MM.1S (cell line): ENCODE measurements around the gene SLC39A3.

Experiments
- DNase-seq: peaks from one replicate; pipeline ENCODE4 v3.0.0-alpha.2; 2015
- H2AFZ ChIP-seq: fragments of 300-600 bp; sonication (generic); 2 replicates; pipeline ENCODE4 v1.6.0; 2016; ENCODE audit warnings: antibody characterized with exemption, low read length
- H3F3A ChIP-seq: fragments of 300-600 bp; sonication (generic); 2 replicates; pipeline ENCODE4 v1.6.1; 2016; ENCODE audit warnings: mild to moderate bottlenecking, antibody characterized with exemption, low read length, moderate library complexity, mixed read lengths; ENCODE audit not compliant: insufficient read depth
- H3K27ac ChIP-seq: fragments of 300-600 bp; sonication (generic); 2 replicates; pipeline ENCODE4 v1.5.1; 2016; ENCODE audit warnings: mild to moderate bottlenecking, low read length
- H3K27me3 ChIP-seq: fragments of 300-600 bp; sonication (generic); replicated peaks from 2 replicates; pipeline ENCODE4 v1.6.0; 2016; ENCODE audit warnings: low read length; ENCODE audit not compliant: insufficient read depth
- H3K36me3 ChIP-seq: fragments of 300-600 bp; sonication (generic); replicated peaks from 2 replicates; pipeline ENCODE4 v1.6.1; 2016; ENCODE audit warnings: mild to moderate bottlenecking, low read length, mixed read lengths; ENCODE audit not compliant: insufficient read depth
- H3K4me1 ChIP-seq: fragments of 300-600 bp; sonication (generic); 2 replicates; pipeline ENCODE4 v1.6.1; 2016; ENCODE audit warnings: low read length, mixed read lengths
- H3K4me2 ChIP-seq: fragments of 300-600 bp; sonication (generic); 2 replicates; pipeline ENCODE4 v1.6.0; 2016; ENCODE audit warnings: low read depth, low read length
- H3K4me3 ChIP-seq: fragments of 300-600 bp; sonication (generic); 2 replicates; pipeline ENCODE4 v1.5.1; 2016; ENCODE audit warnings: low read length, mixed read lengths
- H3K79me2 ChIP-seq: fragments of 300-600 bp; sonication (generic); 2 replicates; pipeline ENCODE4 v1.6.1; 2016; ENCODE audit warnings: mixed run types, low read length, mixed read lengths
- H3K9ac ChIP-seq: fragments of 300-600 bp; sonication (generic); 2 replicates; pipeline ENCODE4 v1.6.1; 2016; ENCODE audit warnings: low read length, mixed read lengths
- H3K9me2 ChIP-seq: fragments of 300-600 bp; sonication (generic); replicated peaks from 2 replicates; pipeline ENCODE4 v1.6.1; 2016; ENCODE audit warnings: mild to moderate bottlenecking, low read length, mixed read lengths; ENCODE audit not compliant: insufficient read depth
- H3K9me3 ChIP-seq: fragments of 300-600 bp; sonication (generic); replicated peaks from 2 replicates; pipeline ENCODE4 v1.6.1; 2016; ENCODE audit warnings: mild to moderate bottlenecking, low read length, mixed read lengths; ENCODE audit not compliant: insufficient read depth
- H4K20me1 ChIP-seq: fragments of 300-600 bp; sonication (generic); 2 replicates; pipeline ENCODE4 v1.6.1; 2016; ENCODE audit warnings: mild to moderate bottlenecking, low read length, moderate library complexity, mixed read lengths; ENCODE audit not compliant: insufficient read depth
- EZH2 ChIP-seq: fragments of 300-600 bp; sonication (generic); optimal IDR thresholded peaks from 2 replicates; pipeline ENCODE3; 2017; ENCODE audit warnings: low read depth, mild to moderate bottlenecking, antibody characterized with exemption, low read length, mixed read lengths
- EZH2phosphoT487 ChIP-seq: fragments of 300-600 bp; sonication (generic); IDR thresholded peaks from 2 replicates; pipeline ENCODE4 v1.6.1; 2018; ENCODE audit warnings: antibody characterized with exemption, low read length
- TF ChIP-seq, protein P1 (sequence below): fragments of 300-600 bp; sonication (generic); IDR thresholded peaks from 2 replicates; pipeline ENCODE4 v1.5.1; 2016; ENCODE audit warnings: antibody characterized with exemption, low read length, mixed read lengths

The SLC39A3 gene

DNA sequence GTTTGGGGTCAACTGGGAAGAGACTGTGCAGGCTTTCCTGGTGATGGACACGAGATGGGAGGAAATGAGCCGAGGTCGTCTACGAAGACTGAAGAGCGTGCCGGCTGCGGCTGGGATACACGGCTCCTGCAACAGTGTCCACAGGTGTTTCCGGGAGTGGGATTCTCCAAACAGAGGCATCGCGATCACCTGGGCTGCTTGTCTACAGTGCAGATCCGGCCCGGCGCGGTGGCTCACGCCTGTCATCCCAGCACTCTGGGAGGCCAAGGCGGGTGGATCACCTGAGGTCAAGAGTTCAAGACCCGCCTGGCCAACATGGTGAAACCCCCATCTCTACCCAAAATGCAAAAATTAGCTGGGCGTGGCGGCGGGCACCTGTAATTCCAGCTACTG lies 11.6 kb upstream of the SLC39A3 start:
- H3K36me3 ChIP-seq: no peaks in the 10 kb centered on the region
- no peak overlapping the region for H3K4me3 ChIP-seq
- H3K27ac ChIP-seq: no peak overlapping the region
- TF ChIP-seq EZH2phosphoT487 (no peak), EZH2 (no peak)
- TF ChIP-seq, protein P1, sequence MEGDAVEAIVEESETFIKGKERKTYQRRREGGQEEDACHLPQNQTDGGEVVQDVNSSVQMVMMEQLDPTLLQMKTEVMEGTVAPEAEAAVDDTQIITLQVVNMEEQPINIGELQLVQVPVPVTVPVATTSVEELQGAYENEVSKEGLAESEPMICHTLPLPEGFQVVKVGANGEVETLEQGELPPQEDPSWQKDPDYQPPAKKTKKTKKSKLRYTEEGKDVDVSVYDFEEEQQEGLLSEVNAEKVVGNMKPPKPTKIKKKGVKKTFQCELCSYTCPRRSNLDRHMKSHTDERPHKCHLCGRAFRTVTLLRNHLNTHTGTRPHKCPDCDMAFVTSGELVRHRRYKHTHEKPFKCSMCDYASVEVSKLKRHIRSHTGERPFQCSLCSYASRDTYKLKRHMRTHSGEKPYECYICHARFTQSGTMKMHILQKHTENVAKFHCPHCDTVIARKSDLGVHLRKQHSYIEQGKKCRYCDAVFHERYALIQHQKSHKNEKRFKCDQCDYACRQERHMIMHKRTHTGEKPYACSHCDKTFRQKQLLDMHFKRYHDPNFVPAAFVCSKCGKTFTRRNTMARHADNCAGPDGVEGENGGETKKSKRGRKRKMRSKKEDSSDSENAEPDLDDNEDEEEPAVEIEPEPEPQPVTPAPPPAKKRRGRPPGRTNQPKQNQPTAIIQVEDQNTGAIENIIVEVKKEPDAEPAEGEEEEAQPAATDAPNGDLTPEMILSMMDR: no peak
- no peaks in the 10 kb centered on the region for H3F3A ChIP-seq
- H3K4me1 ChIP-seq: peaks cover 7% of the 10 kb centered on the region
- H2AFZ ChIP-seq: no peak overlapping the region
- DNase-seq: no peak
- no peaks in the 10 kb centered on the region for H3K79me2 ChIP-seq
- H3K9ac ChIP-seq: no peak overlapping the region
- no peaks in the 10 kb centered on the region for H3K9me3 ChIP-seq
- no peaks in the 10 kb centered on the region for H4K20me1 ChIP-seq
- H3K9me2 ChIP-seq: no peaks in the 10 kb centered on the region
- no peaks in the 10 kb centered on the region for H3K27me3 ChIP-seq
- H3K4me2 ChIP-seq: no peak overlapping the region

DNA sequence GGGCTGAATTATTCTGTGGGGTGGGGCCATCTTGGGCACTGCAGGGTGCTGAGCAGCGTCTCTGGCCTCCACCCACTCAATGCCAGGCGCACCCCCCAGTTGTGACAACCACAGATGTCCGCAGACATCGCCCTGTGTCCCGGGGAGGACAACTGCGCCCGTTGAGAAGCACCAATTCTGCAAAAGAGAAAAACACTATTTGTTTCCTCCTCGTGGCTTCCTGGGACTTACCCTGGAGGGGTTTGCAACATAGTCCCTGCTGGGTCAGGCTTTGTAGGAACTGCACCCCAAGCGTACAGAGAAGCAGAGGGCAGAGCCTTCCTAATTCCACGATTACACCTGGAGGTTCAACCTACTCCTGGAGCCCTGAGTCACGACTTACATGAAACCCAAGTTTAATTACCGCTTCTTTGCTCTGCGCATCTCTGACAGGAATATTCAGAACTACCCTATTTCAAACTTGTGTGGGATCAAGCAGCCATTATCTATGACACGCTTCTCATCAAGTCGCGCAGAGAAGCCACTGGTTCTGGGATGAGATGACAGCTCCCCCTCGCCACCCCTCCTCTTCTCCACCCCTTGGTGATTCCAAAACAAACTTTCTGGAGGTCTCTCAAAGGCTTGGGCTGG lies 11.1 kb upstream of the SLC39A3 start:
- no peaks in the 10 kb centered on the region for H3K9me2 ChIP-seq
- H3K9me3 ChIP-seq: no peaks in the 10 kb centered on the region
- no peaks in the 10 kb centered on the region for H3K36me3 ChIP-seq
- no peak overlapping the region for H2AFZ ChIP-seq
- H3K9ac ChIP-seq: no peak overlapping the region
- H3K27ac ChIP-seq: no peak overlapping the region
- H4K20me1 ChIP-seq: no peaks in the 10 kb centered on the region
- no peaks in the 10 kb centered on the region for H3F3A ChIP-seq
- no peaks in the 10 kb centered on the region for H3K79me2 ChIP-seq
- DNase-seq: no peak
- no peak overlapping the region for H3K4me2 ChIP-seq
- no peaks in the 10 kb centered on the region for H3K27me3 ChIP-seq
- peaks cover 7% of the 10 kb centered on the region for H3K4me1 ChIP-seq
- H3K4me3 ChIP-seq: no peak overlapping the region
- TF ChIP-seq, protein P1: no peak
- TF ChIP-seq EZH2 (no peak), EZH2phosphoT487 (no peak)

DNA sequence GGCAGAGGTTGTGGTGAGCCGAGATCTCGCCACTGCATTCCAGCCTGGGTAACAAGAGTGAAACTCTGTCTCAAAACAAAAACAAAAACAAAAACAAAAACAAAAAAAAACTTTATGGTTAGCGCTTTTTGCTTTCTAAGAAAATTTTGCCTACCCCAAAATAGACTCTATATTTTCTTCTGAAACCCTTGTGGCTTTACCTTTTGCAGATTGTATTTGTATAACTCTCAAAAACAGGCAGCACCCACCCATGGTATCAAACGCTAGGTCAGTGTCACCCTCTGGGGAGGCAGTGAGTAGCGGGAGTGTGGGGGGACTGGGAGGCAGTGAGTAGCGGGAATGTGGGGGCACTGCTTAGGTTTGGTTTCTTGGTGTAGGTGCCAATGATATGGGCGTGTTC lies 7.5 kb upstream of the SLC39A3 start:
- no peak overlapping the region for H3K4me2 ChIP-seq

More for the DNA sequence above, 7.5 kb upstream of the SLC39A3 start:
- H3K27me3 ChIP-seq: no peaks in the 10 kb centered on the region
- DNase-seq: peak; percentile 30
- H3K9ac ChIP-seq: no peak overlapping the region
- TF ChIP-seq, protein P1: no peak
- H3K36me3 ChIP-seq: no peaks in the 10 kb centered on the region
- no peak overlapping the region for H3K4me3 ChIP-seq
- H3K9me2 ChIP-seq: no peaks in the 10 kb centered on the region
- H3K27ac ChIP-seq: no peak overlapping the region
- H4K20me1 ChIP-seq: no peaks in the 10 kb centered on the region
- H3F3A ChIP-seq: no peaks in the 10 kb centered on the region
- no peaks in the 10 kb centered on the region for H3K9me3 ChIP-seq
- no peak overlapping the region for H2AFZ ChIP-seq
- peaks cover 7% of the 10 kb centered on the region for H3K4me1 ChIP-seq
- H3K79me2 ChIP-seq: no peaks in the 10 kb centered on the region
